Fibroblast of villous mesenchyme (primary cell): ENCODE results near the gene SFXN2. TPM values are rescaled to one million over a fixed set of nuclear protein-coding genes. Genes with fewer than 3 reads are reported as not detected.

ENCODE experiments used
- DNase-seq: peaks from one replicate; pipeline ENCODE4 v3.0.0-alpha.2; 2010; ENCODE audit warnings: low read depth
- H3K4me3 ChIP-seq: 2 replicates; pipeline ENCODE4 v1.5.1; 2011; ENCODE audit warnings: low read depth, mild to moderate bottlenecking, low read length
- CTCF ChIP-seq: IDR thresholded peaks from 2 replicates; pipeline ENCODE4 v1.5.1; 2012; ENCODE audit warnings: low read depth, mild to moderate bottlenecking, low read length; ENCODE audit not compliant: insufficient read depth
- total RNA-seq: library from RNA; depleted of rRNA; stranded (reverse); fragments of >200 nt; gene quantifications from 2 replicates; pipeline ENCODE4 v1.2.3, GENCODE V29; 2012

Gene SFXN2
- total RNA-seq, 1 donor, result 3.5 TPM

- DNase-seq, result peak; percentile 54
- no peak for TF ChIP-seq CTCF
- no peak overlapping the region for H3K4me3 ChIP-seq
Measured at GRCh38 chr10:102670871-102671434, 43.5 kb upstream of the SFXN2 start.

- no peak for TF ChIP-seq CTCF
- no peak for DNase-seq
- H3K4me3 ChIP-seq, result no peak overlapping the region
Measured at GRCh38 chr10:102673236-102673818, 41.1 kb upstream of the SFXN2 start.

DNA sequence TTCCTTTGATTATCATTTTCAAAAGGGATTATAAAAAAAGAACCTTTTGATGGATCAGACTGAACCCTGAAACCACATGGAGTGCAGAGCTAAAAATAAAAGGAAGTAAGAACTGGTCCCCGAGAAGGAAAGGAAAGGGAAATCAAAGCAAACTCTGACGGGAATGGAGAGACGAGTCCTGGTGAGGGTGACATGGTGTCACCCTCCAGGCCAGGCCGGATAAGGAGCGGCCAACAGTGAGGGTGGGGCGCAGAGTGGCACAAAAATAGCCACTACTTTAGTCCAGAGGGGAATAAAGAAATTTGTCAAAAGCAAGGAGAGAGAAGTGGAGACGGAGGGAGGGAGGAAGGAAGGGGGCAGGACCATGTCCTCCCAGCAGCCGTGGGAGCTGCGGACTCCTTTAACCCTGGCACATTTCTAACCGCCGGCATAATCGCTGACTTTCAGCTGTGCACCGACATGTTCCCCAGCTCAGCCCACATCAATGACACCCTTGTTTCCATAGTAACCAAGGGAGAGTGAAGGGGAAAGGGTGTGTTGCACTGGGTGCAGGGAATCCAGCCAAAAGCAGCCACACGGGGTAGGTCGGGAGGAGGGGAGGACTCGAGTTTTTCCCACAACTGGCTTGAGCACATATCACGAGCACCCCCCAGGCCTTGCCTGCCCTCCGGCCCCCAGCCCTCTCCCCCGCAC lies 40.5 kb upstream of the SFXN2 start:
- peak overlapping the region; percentile 28 for H3K4me3 ChIP-seq
- TF ChIP-seq CTCF, result no peak
- peak; percentile 90 for DNase-seq

DNA sequence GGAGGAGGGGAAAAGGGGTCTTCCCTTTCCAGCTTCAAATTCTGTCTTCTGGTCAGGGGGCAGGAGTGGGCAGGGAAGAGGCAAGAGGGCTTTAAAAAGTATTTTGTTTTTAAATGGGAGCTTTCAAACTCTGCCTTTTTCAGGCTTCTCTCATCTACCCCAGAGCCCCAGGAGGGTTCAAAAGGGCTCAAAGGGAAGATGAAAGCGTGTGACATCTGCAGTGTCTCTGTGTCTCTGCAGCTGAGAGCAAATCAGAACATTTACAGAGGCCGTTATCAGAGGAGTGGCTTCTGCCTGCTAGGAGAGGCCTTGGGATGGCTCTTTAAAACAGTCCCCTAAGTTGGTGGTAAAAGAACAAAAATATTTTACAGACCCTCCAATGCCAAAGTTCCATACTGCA lies 39.9 kb upstream of the SFXN2 start:
- no peak for TF ChIP-seq CTCF
- peak; percentile 36 for DNase-seq
- peak overlapping the region; percentile 8 for H3K4me3 ChIP-seq

- TF ChIP-seq CTCF, result peak; percentile 5
- DNase-seq, result peak; percentile 23
Measured at GRCh38 chr10:102675011-102675665, 39.3 kb upstream of the SFXN2 start.

DNA sequence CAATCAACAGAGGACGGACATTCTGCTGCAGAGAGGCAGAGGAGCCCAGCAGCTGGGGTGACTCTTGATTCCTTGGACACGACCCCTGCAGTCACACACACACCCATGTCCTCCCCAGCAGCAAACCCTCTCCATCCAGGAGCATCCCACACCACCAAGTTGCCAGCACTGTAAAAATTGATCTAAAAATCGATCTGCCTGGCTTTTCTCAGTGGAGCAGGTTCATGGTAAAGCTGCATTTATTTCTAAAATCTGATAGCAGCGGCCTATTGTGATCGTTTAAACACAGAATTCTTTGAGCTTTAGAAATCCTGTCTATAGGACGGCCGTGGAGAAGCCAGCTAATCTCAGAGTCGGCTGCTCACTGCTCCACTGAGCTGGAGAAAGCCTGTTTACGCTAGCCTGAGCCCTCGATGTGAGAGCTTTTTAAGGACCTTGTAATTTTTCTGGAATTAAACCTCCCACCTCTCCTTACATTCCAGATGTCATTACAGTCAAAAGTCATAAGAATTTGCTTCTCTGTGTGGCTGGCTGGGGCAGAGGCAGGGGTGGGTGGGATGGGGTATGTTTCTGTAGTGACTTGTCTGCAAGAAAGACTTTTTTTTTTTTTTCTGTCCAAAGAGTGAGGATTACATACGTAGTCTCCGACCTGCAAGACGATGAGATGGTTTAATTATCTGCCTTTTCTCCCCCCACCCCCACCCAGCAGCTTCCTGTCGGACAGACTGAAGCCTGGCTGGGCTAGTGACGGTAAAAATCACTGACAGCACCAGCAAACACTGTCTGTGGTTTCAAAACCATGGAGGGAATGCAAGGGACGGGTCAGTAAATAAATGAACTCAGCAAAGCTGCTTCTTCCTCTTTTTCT lies 38.5 kb upstream of the SFXN2 start:
- no peak for TF ChIP-seq CTCF
- H3K4me3 ChIP-seq, result peak overlapping the region; percentile 37
- peak; percentile 99 for DNase-seq

More at GRCh38 chr10:102675011-102675665, 39.3 kb upstream of the SFXN2 start:
- peak overlapping the region; percentile 37 for H3K4me3 ChIP-seq
